Measurements from ENCODE around the gene LAMA1.

The LAMA1 gene

GRCh38 chr18:7111134-7111533, 6.5 kb downstream of the LAMA1 start:
- TF ChIP-seq CTCF (IDR thresholded peaks at IDR 0.05; ENCODE audit: low read depth, low read length, missing control alignments): no peak
- no peak for DNase-seq (ENCODE audit: low read depth)
- no peak overlapping the region for H3K4me3 ChIP-seq (ENCODE audit: low read depth, low read length)
- in situ Hi-C loops (cut with HindIII; ENCODE audit: low sequenced_read_pairs): no loop called here

- H3K4me3 ChIP-seq (ENCODE audit: low read depth, low read length): no peak overlapping the region
- no peak for TF ChIP-seq CTCF (IDR thresholded peaks at IDR 0.05; ENCODE audit: low read depth, low read length, missing control alignments)
- no peak for DNase-seq (ENCODE audit: low read depth)
- in situ Hi-C loops (cut with HindIII; ENCODE audit: low sequenced_read_pairs): no loop called here
Measured at GRCh38 chr18:7105943-7106342, 11.7 kb downstream of the LAMA1 start.

- in situ Hi-C loops (cut with HindIII; ENCODE audit: low sequenced_read_pairs): no loop called here
- no peak overlapping the region for H3K4me3 ChIP-seq (ENCODE audit: low read depth, low read length)
- DNase-seq (ENCODE audit: low read depth): no peak
- TF ChIP-seq CTCF (IDR thresholded peaks at IDR 0.05; ENCODE audit: low read depth, low read length, missing control alignments): no peak
Measured at GRCh38 chr18:7105268-7105667, 12.3 kb downstream of the LAMA1 start.

GRCh38 chr18:7104649-7105048, 12.9 kb downstream of the LAMA1 start:
- in situ Hi-C loops (cut with HindIII; ENCODE audit: low sequenced_read_pairs): no loop called here
- DNase-seq (ENCODE audit: low read depth): no peak
- no peak overlapping the region for H3K4me3 ChIP-seq (ENCODE audit: low read depth, low read length)
- no peak for TF ChIP-seq CTCF (IDR thresholded peaks at IDR 0.05; ENCODE audit: low read depth, low read length, missing control alignments)

- in situ Hi-C loops (cut with HindIII; ENCODE audit: low sequenced_read_pairs): no loop called here
- H3K4me3 ChIP-seq (ENCODE audit: low read depth, low read length): no peak overlapping the region
- TF ChIP-seq CTCF (IDR thresholded peaks at IDR 0.05; ENCODE audit: low read depth, low read length, missing control alignments): no peak
- DNase-seq (ENCODE audit: low read depth): no peak
Measured at GRCh38 chr18:7102131-7102530, 15.5 kb downstream of the LAMA1 start.

- DNase-seq (ENCODE audit: low read depth): peak; percentile 65
- in situ Hi-C loops (cut with HindIII; ENCODE audit: low sequenced_read_pairs): no loop called here
- no peak overlapping the region for H3K4me3 ChIP-seq (ENCODE audit: low read depth, low read length)
- no peak for TF ChIP-seq CTCF (IDR thresholded peaks at IDR 0.05; ENCODE audit: low read depth, low read length, missing control alignments)
Measured at GRCh38 chr18:7096838-7097237, 20.8 kb downstream of the LAMA1 start.

- in situ Hi-C loops (cut with HindIII; ENCODE audit: low sequenced_read_pairs): no loop called here
- DNase-seq (ENCODE audit: low read depth): no peak
- H3K4me3 ChIP-seq (ENCODE audit: low read depth, low read length): no peak overlapping the region
- TF ChIP-seq CTCF (IDR thresholded peaks at IDR 0.05; ENCODE audit: low read depth, low read length, missing control alignments): no peak
Measured at GRCh38 chr18:7094427-7094826, 23.2 kb downstream of the LAMA1 start.
